ENCODE measurements around the gene ZGRF1. TPM values are rescaled to one million over a fixed set of nuclear protein-coding genes. Genes with fewer than 3 reads are reported as not detected.

The ZGRF1 gene
- total and polyA plus RNA-seq, 2 donors (not counting 3 experiments of a cell fraction or from before 2014, with no cell fraction given), result 2.4 to 14.4 TPM

- Histone ChIP-seq H3K4me2 (ENCODE audit: insufficient read depth, low read length) (no peak overlapping the region), H2AFZ (ENCODE audit: low read depth, low read length) (no peak overlapping the region), H3K4me3 (replicated peaks in 1 of 3; ENCODE audit: insufficient read depth in 1 of 3, low read depth in 1 of 3, low read length in 3 of 3) (no peak overlapping the region), H3K4me1 (ENCODE audit: control insufficient read depth, extremely low read depth, insufficient read depth, low read length) (no peaks in the 10 kb centered on the region), H3K27ac (ENCODE audit: insufficient read depth, low read depth, low read length) (no peak overlapping the region), H3K36me3 (ENCODE audit: control insufficient read depth in 2 of 2, extremely low read depth in 1 of 2, insufficient read depth in 2 of 2, low read length in 2 of 2) (no peaks in the 10 kb centered on the region), H3K9ac (replicated peaks; ENCODE audit: extremely low read depth, insufficient read depth, low read length) (no peak overlapping the region), H3K9me1 (replicated peaks; ENCODE audit: control insufficient read depth, extremely low read depth, insufficient read depth, low read length) (no peaks in the 10 kb centered on the region), H3K27me3 (ENCODE audit: control insufficient read depth in 2 of 2, insufficient read depth in 2 of 2, low read length in 2 of 2) (no peaks in the 10 kb centered on the region), H3K9me3 (replicated peaks; ENCODE audit: control insufficient read depth, insufficient read depth, low read length) (no peaks in the 10 kb centered on the region), H3K79me2 (ENCODE audit: control insufficient read depth, insufficient read depth, low read length) (no peaks in the 10 kb centered on the region), H4K20me1 (replicated peaks; ENCODE audit: control insufficient read depth, extremely low read depth, insufficient read depth, low read length) (no peaks in the 10 kb centered on the region)
- no TSS peak for BruUV-seq (replicated peaks)
- dilution Hi-C loops (cut with MboI; ENCODE audit: extremely low pct_ligation_motif_present, low sequenced_read_pairs), result no loop called here
- ChIA-PET CTCF (interaction anchor here (0.9 kb wide), 1 partner anchor 43 kb away, joined by 3 read pairs; no protein-coding TSS in a partner anchor), POLR2A (no interaction called here)
- TF ChIP-seq FOS (IDR thresholded peaks at IDR 0.05; ENCODE audit: borderline replicate concordance, insufficient read depth, low read length) (no peak), POLR2AphosphoS5 (IDR thresholded peaks at IDR 0.05; ENCODE audit: insufficient read depth, low read depth, low read length) (no peak), MAX (IDR thresholded peaks at IDR 0.05; ENCODE audit: insufficient read depth, insufficient read length) (no peak), MYC (IDR thresholded peaks at IDR 0.05; ENCODE audit: low read depth, low read length) (no peak), GATA2 (IDR thresholded peaks at IDR 0.05; ENCODE audit: insufficient read depth, insufficient read length, low read depth, low read length) (no peak), CTCF (IDR thresholded peaks at IDR 0.05; ENCODE audit: extremely low read depth in 1 of 2, insufficient read depth in 1 of 2, low read depth in 1 of 2, low read length in 2 of 2) (no peak), POLR2A (IDR thresholded peaks at IDR 0.05; ENCODE audit: low read depth, low read length) (no peak), JUN (IDR thresholded peaks at IDR 0.05; ENCODE audit: borderline replicate concordance, insufficient read depth, insufficient read length, low read depth) (no peak), EZH2 (IDR thresholded peaks at IDR 0.05; ENCODE audit: borderline replicate concordance, low read depth, low read length, severe bottlenecking) (no peak)
- DNase-seq (ENCODE audit: low read depth, low spot score) (no peak), FAIRE-seq (no peak)
- intact Hi-C loops (cut with micrococcal nuclease), result no loop called here
Observed at GRCh38 chr4:112567536-112567935, 69.2 kb downstream of the ZGRF1 start.

Measured in endothelial cell of umbilical vein (primary cell).